Nephron progenitor cell (in vitro differentiated cells): ENCODE data around the gene SLC4A5.

Experiments
- DNase-seq: peaks from one replicate; pipeline ENCODE4 v3.0.0; 2021
- H3K27ac Mint-ChIP-seq: 2 replicates; pipeline ENCODE4 v1.8.0; 2021; ENCODE audit warnings: mild to moderate bottlenecking, moderate library complexity, mixed read lengths
- H3K27me3 Mint-ChIP-seq: 2 replicates; pipeline ENCODE4 v1.8.0; 2021; ENCODE audit warnings: mild to moderate bottlenecking, low read depth, mixed read lengths; ENCODE audit not compliant: poor library complexity
- H3K36me3 Mint-ChIP-seq: 2 replicates; pipeline ENCODE4 v1.8.0; 2021; ENCODE audit warnings: low read depth, mixed read lengths
- H3K4me1 Mint-ChIP-seq: 2 replicates; pipeline ENCODE4 v1.8.0; 2021; ENCODE audit warnings: mixed read lengths
- H3K4me3 Mint-ChIP-seq: 2 replicates; pipeline ENCODE4 v1.8.0; 2021; ENCODE audit warnings: mild to moderate bottlenecking, moderate library complexity, mixed read lengths
- H3K9me3 Mint-ChIP-seq: 2 replicates; pipeline ENCODE4 v1.8.0; 2021; ENCODE audit warnings: mild to moderate bottlenecking, moderate library complexity, mixed read lengths
- CTCF ChIP-seq: fragments of 200-600 bp; sonication (generic); IDR thresholded peaks from 2 replicates; pipeline ENCODE4 v1.5.0; 2021; ENCODE audit warnings: antibody characterized with exemption

The SLC4A5 gene

GRCh38 chr2:74212702-74213410 lies 130.4 kb downstream of the SLC4A5 start:
- H3K36me3 Mint-ChIP-seq, result peaks cover 57% of the 10 kb centered on the region
- H3K27me3 Mint-ChIP-seq, result no peaks in the 10 kb centered on the region
- no peaks in the 10 kb centered on the region for H3K4me1 Mint-ChIP-seq
- H3K4me3 Mint-ChIP-seq, result no peak overlapping the region
- no peak overlapping the region for H3K27ac Mint-ChIP-seq
- TF ChIP-seq CTCF, result no peak
- DNase-seq, result no peak
- H3K9me3 Mint-ChIP-seq, result no peaks in the 10 kb centered on the region

GRCh38 chr2:74206180-74206688 lies 137.0 kb downstream of the SLC4A5 start:
- DNase-seq, result no peak
- Mint-ChIP-seq H3K4me1 (peaks cover 13% of the 10 kb centered on the region), H3K4me3 (no peak overlapping the region), H3K36me3 (peaks cover 33% of the 10 kb centered on the region), H3K27me3 (no peaks in the 10 kb centered on the region), H3K27ac (no peak overlapping the region), H3K9me3 (no peaks in the 10 kb centered on the region)
- TF ChIP-seq CTCF, result no peak

DNA sequence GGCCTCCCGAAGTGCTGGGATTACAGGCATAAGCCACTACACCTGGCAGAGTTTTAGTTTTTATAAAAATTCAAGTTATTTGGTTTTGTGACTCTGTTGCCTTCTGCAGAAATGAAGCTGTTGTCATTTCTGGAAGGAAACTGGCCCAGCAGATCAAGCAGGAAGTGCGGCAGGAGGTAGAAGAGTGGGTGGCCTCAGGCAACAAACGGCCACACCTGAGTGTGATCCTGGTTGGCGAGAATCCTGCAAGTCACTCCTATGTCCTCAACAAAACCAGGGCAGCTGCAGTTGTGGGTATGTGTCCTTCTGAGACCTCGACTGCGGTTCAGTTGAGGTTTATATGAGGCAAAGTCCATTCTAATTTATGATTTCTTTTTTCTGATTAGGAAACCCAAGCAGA lies 137.6 kb downstream of the SLC4A5 start:
- TF ChIP-seq CTCF, result no peak
- Mint-ChIP-seq H3K4me3 (no peak overlapping the region), H3K27ac (no peak overlapping the region), H3K4me1 (peaks cover 19% of the 10 kb centered on the region), H3K36me3 (peaks cover 29% of the 10 kb centered on the region), H3K9me3 (no peaks in the 10 kb centered on the region), H3K27me3 (no peaks in the 10 kb centered on the region)
- DNase-seq, result no peak

GRCh38 chr2:74205113-74205512 lies 138.1 kb downstream of the SLC4A5 start:
- no peak for TF ChIP-seq CTCF
- Mint-ChIP-seq H3K36me3 (peaks cover 29% of the 10 kb centered on the region), H3K27ac (peak overlapping the region; percentile 57), H3K9me3 (no peaks in the 10 kb centered on the region), H3K27me3 (no peaks in the 10 kb centered on the region), H3K4me3 (no peak overlapping the region), H3K4me1 (peaks cover 24% of the 10 kb centered on the region)
- no peak for DNase-seq

- no peaks in the 10 kb centered on the region for H3K27me3 Mint-ChIP-seq
- H3K9me3 Mint-ChIP-seq, result no peaks in the 10 kb centered on the region
- H3K36me3 Mint-ChIP-seq, result peaks cover 24% of the 10 kb centered on the region
- DNase-seq, result no peak
- no peak overlapping the region for H3K27ac Mint-ChIP-seq
- TF ChIP-seq CTCF, result no peak
- peaks cover 31% of the 10 kb centered on the region for H3K4me1 Mint-ChIP-seq
- no peak overlapping the region for H3K4me3 Mint-ChIP-seq
Observed at GRCh38 chr2:74204436-74204835, 138.8 kb downstream of the SLC4A5 start.

DNA sequence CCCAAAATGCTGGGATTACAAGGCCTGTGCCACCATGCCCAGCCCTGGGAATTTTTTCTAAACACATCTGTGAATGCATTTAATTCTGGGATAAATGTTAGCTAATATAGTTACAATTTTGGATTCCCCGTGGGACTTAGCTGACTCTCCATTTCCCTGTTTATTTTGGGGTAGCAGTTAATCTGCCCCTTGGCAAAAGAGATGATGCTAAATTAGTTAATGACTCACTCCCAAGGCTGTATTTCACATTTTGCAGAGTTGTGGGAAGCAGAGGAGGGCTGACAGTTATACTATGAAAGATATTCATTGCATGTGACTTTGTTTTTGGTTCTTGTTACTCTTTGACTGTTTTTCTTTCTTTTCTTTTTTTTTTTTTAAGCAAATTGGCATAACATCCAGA lies 141.6 kb downstream of the SLC4A5 start:
- peaks cover 14% of the 10 kb centered on the region for H3K36me3 Mint-ChIP-seq
- peaks cover 3% of the 10 kb centered on the region for H3K27me3 Mint-ChIP-seq
- H3K4me1 Mint-ChIP-seq, result peaks cover 45% of the 10 kb centered on the region
- no peak overlapping the region for H3K4me3 Mint-ChIP-seq
- H3K27ac Mint-ChIP-seq, result no peak overlapping the region
- DNase-seq, result no peak
- peaks cover 7% of the 10 kb centered on the region for H3K9me3 Mint-ChIP-seq
- no peak for TF ChIP-seq CTCF
